Measurements from ENCODE around the gene CNNM1.

GRCh38 chr10:99340650-99341049 is 11.5 kb downstream of the CNNM1 start:
- TF ChIP-seq EZH2 (IDR thresholded peaks at IDR 0.05; ENCODE audit: low read depth) (no peak), CTCF (conservative IDR thresholded peaks at IDR 0.05) (no peak)
